AG04450 (cell line): ENCODE results near the gene TMEM39B. TPM values are rescaled to one million over a fixed set of nuclear protein-coding genes. Genes with fewer than 3 reads are reported as not detected.

ENCODE experiments used
- CTCF ChIA-PET: fragments of 300-600, 350-600 bp; formaldehyde crosslinking; extraction: SDS; loops from one replicate; lab custom pipeline; 2022; ENCODE audit warnings: antibody characterized with exemption, inconsistent platforms; lab: Charles Lee
- POLR2A ChIA-PET: fragments of 350-600 bp; formaldehyde crosslinking; extraction: SDS; loops from one replicate; lab custom pipeline; 2021; ENCODE audit warnings: antibody characterized with exemption, inconsistent platforms; lab: Yijun Ruan, JAX
- DNase-seq: peaks from one replicate; pipeline ENCODE4 v3.0.0-alpha.2; 2011; ENCODE audit warnings: low read depth, low spot score
- H3K27ac ChIP-seq: one replicate; pipeline ENCODE4 v1.5.1; 2012; ENCODE audit warnings: low read depth, low read length, control low read depth
- H3K27me3 ChIP-seq: one replicate; pipeline ENCODE4 v1.6.0; 2012; ENCODE audit warnings: low read length; ENCODE audit not compliant: control insufficient read depth, insufficient read depth
- H3K4me3 ChIP-seq: 2 replicates; pipeline ENCODE4 v1.5.1; 2011; ENCODE audit warnings: mild to moderate bottlenecking, low read depth, low read length, control low read depth
- H3K9me3 ChIP-seq: 2 replicates; pipeline ENCODE4 v1.5.1; 2012; ENCODE audit warnings: low read length; ENCODE audit not compliant: control insufficient read depth, insufficient read depth
- CTCF ChIP-seq: IDR thresholded peaks from 2 replicates; pipeline ENCODE4 v1.5.1; 2011; ENCODE audit warnings: low read depth, low read length, control low read depth, inconsistent platforms
- polyA plus RNA-seq: library from polyadenylated mRNA; depleted of rRNA; stranded (reverse); fragments of >200 nt; gene quantifications from 2 replicates; pipeline ENCODE4 v1.2.3, GENCODE V29; 2011; rRNA removed
- small RNA-seq: library from RNA; depleted of rRNA; stranded (forward); fragments of <200 nt; gene quantifications from one replicate; pipeline ENCODE3, GENCODE V24; 2012; ENCODE audit warnings: low read depth; ENCODE audit not compliant: insufficient read length

Gene TMEM39B
- polyA plus RNA-seq, 1 experiment, result 16.2 TPM

- Histone ChIP-seq H3K9me3 (peaks cover 7% of the 10 kb centered on the region; the same call in 1 of the 2 replicates), H3K4me3 (no peak overlapping the region), H3K27me3 (no peaks in the 10 kb centered on the region), H3K27ac (peak overlapping the region; percentile 55)
- no peak for TF ChIP-seq CTCF
- POLR2A ChIA-PET, result interaction anchor here (0.6 to 1.4 kb wide), 5 partner anchors 17 to 78 kb away, joined by 3 to 6 read pairs (median 3); partner anchors contain the start of genes TMEM39B and TXLNA
- CTCF ChIA-PET, result interaction anchor here (0.5 to 1.6 kb wide), 3 partner anchors 31 to 112 kb away, joined by 3 to 6 read pairs (median 4); partner anchors contain the start of gene KPNA6
- DNase-seq, result no peak
Observed at GRCh38 chr1:32150847-32151246, 78.1 kb downstream of the TMEM39B start.

GRCh38 chr1:32151319-32151787, 78.6 kb downstream of the TMEM39B start:
- H3K9me3 ChIP-seq, result peaks cover 7% of the 10 kb centered on the region; the same call in 1 of the 2 replicates
- POLR2A ChIA-PET, result interaction anchor here (0.6 to 1.4 kb wide), 5 partner anchors 18 to 78 kb away, joined by 3 to 6 read pairs (median 3); partner anchors contain the start of genes TMEM39B and TXLNA
- DNase-seq, result peak; percentile 55
- H3K27ac ChIP-seq, result peak overlapping the region; percentile 55
- no peak for TF ChIP-seq CTCF
- CTCF ChIA-PET, result interaction anchor here (0.5 to 1.6 kb wide), 3 partner anchors 32 to 112 kb away, joined by 3 to 6 read pairs (median 4); partner anchors contain the start of gene KPNA6
- no peaks in the 10 kb centered on the region for H3K27me3 ChIP-seq
- H3K4me3 ChIP-seq, result peak overlapping the region; percentile 18

Small RNA genes lying within 50 kb of the gene (small RNA-seq; reads per million reads assigned to genes)
- gene MIR5585 (not detected), gene RF00017 (not detected)

Other genes starting within 250 kb of the TMEM39B start
- 536 and 658 TPM in 2 replicates for gene PTP4A2, start 134.6 kb upstream of the TMEM39B start, polyA plus RNA-seq
- gene KHDRBS1, start 59.1 kb upstream of the TMEM39B start, polyA plus RNA-seq, result 76.2 and 76.6 TPM in 2 replicates
- gene KPNA6, start 35.1 kb downstream of the TMEM39B start, polyA plus RNA-seq, result 45.9 and 54.4 TPM in 2 replicates
- 49.3 and 52.8 TPM in 2 replicates for gene TXLNA, start 106.7 kb downstream of the TMEM39B start, polyA plus RNA-seq
- 17.6 and 20.8 TPM in 2 replicates for gene CCDC28B, start 127.7 kb downstream of the TMEM39B start, polyA plus RNA-seq
- 1.2 and 1.3 TPM in 2 replicates for gene IQCC, start 132.7 kb downstream of the TMEM39B start, polyA plus RNA-seq
- gene DCDC2B, start 136.2 kb downstream of the TMEM39B start, polyA plus RNA-seq, result not detected in 2 replicates
- gene TMEM234, start 149.4 kb downstream of the TMEM39B start, polyA plus RNA-seq, result 17.3 and 18.6 TPM in 2 replicates
- 357 and 399 TPM in 2 replicates for gene EIF3I, start 149.5 kb downstream of the TMEM39B start, polyA plus RNA-seq
- 0.40 and 0.43 TPM in 2 replicates for gene FAM167B, start 174.3 kb downstream of the TMEM39B start, polyA plus RNA-seq
- not detected in 2 replicates for gene LCK, start 178.3 kb downstream of the TMEM39B start, polyA plus RNA-seq
- 157 and 172 TPM in 2 replicates for gene HDAC1, start 219.1 kb downstream of the TMEM39B start, polyA plus RNA-seq